NOMO-1 treated with DMSO at 0.1 percent for 48 hours (cell line): ENCODE results near the gene LYPD6B.
A peak's percentile ranks its signal among the peaks of the same experiment; 100 is the strongest.

Experiments
- DNase-seq: peaks from one replicate; lab custom pipeline; 2025; ENCODE audit not compliant: unreplicated experiment; lab: John Stamatoyannopoulos, UW

Gene LYPD6B

GRCh38 chr2:149038442-149039212, at the start of gene LYPD6B:
Gene LYPD6B (plus strand): TSS chr2:149038699. CDS start chr2:149130949, 92,250 bp downstream.
- no peak for DNase-seq

GRCh38 chr2:148989882-148990493, 48.5 kb upstream of the LYPD6B start:
- peak; percentile 77 for DNase-seq

GRCh38 chr2:148990968-148991367, 47.5 kb upstream of the LYPD6B start:
- no peak for DNase-seq

GRCh38 chr2:148992448-148992847, 46.1 kb upstream of the LYPD6B start:
- no peak for DNase-seq

GRCh38 chr2:148993351-148993750, 45.1 kb upstream of the LYPD6B start:
- no peak for DNase-seq

GRCh38 chr2:148994341-148994740, 44.2 kb upstream of the LYPD6B start:
- no peak for DNase-seq

- DNase-seq, result no peak
Measured at GRCh38 chr2:148996805-148997204, 41.7 kb upstream of the LYPD6B start.

- no peak for DNase-seq
Measured at GRCh38 chr2:148998165-148998830, 40.2 kb upstream of the LYPD6B start.

GRCh38 chr2:148998831-148999200, 39.7 kb upstream of the LYPD6B start:
- no peak for DNase-seq

- DNase-seq, result no peak
Measured at GRCh38 chr2:148999451-148999921, 39.0 kb upstream of the LYPD6B start.

GRCh38 chr2:149000158-149000938, 38.2 kb upstream of the LYPD6B start:
- DNase-seq, result peak; percentile 37

- DNase-seq, result no peak
Measured at GRCh38 chr2:149001496-149001895, 37.0 kb upstream of the LYPD6B start.

- DNase-seq, result no peak
Measured at GRCh38 chr2:149002378-149002890, 36.1 kb upstream of the LYPD6B start.

GRCh38 chr2:149002891-149003740, 35.4 kb upstream of the LYPD6B start:
- DNase-seq, result no peak

- DNase-seq, result no peak
Measured at GRCh38 chr2:149004836-149005235, 33.7 kb upstream of the LYPD6B start.

GRCh38 chr2:149005471-149006077, 32.9 kb upstream of the LYPD6B start:
- no peak for DNase-seq

- no peak for DNase-seq
Measured at GRCh38 chr2:149006883-149007543, 31.5 kb upstream of the LYPD6B start.

GRCh38 chr2:149008381-149008780, 30.1 kb upstream of the LYPD6B start:
- no peak for DNase-seq
